ENCODE results near the gene TTC38. TPM values are rescaled to one million over a fixed set of nuclear protein-coding genes. Genes with fewer than 3 reads are reported as not detected.
"Not testable (repeated sequence)": the region's sequence is repeated elsewhere in the genome, so short reads cannot be mapped to it uniquely, and the experiment has no call there.

Gene TTC38
- total RNA-seq, 1 donor from 2014 or later: 16.1 TPM

DNA sequence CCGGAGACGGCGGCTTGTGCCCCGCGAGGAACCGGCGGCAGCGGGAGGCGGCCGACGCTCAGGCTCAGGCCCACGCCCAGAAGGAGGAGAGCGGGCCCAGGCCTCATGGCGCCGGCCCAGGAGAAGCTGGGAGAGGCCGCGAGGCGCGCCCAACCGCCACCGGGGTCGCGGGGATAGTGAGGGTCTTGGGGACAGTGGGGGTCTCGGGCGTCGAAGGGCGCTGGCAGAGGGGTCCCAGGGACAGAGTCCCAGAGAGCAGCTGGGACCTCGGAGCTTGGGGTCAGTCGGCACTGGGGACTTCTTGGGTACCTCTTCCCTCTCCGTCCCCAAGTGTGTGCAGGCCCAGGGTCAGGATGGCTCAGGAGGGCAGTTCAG is 4.6 kb upstream of the TTC38 start, which contains the start of gene PKDREJ:
Gene PKDREJ (minus strand): TSS at position 128 of the 375 bp plus-strand sequence. CDS start 21 bp downstream, at position 107.
- TF ChIP-seq CTCF (IDR thresholded peaks at IDR 0.05; ENCODE audit: insufficient read depth, low read depth, low read length) (no peak), EZH2 (IDR thresholded peaks at IDR 0.05; ENCODE audit: insufficient read depth, low read length) (no peak)

DNA sequence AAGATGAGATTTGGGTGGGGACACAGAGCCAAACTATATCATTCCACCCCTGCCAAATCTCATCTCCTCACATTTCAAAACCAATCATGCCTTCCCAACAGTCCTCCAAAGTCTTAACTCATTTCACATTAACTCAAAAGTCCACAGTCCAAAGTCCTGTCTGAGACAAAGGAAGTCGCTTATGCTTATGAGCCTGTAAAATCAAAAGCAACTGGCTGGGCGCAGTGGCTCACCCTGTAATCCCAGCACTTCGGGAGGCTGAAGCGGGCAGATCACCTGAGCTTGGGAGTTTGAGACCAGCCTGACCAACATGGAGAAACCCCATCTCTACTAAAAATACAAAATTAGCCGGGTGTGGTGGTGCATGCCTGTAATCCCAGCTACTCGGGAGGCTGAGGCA is 3.3 kb upstream of the TTC38 start:
- peaks cover 15% of the 10 kb centered on the region for H3K27me3 ChIP-seq (ENCODE audit: insufficient read depth, low read length)
- not testable (repeated sequence) for H4K20me1 ChIP-seq (ENCODE audit: insufficient read depth, low read length); DNase-seq (ENCODE audit: low read depth); H2AFZ ChIP-seq (ENCODE audit: low read depth, low read length); H3K4me3 Mint-ChIP-seq (ENCODE audit: unreplicated experiment); H3K27ac Mint-ChIP-seq (ENCODE audit: unreplicated experiment); H3K9me3 ChIP-seq (ENCODE audit: insufficient read depth, low read depth, low read length); H3K4me3 ChIP-seq (ENCODE audit: insufficient read depth, low read depth, low read length); H3K36me3 ChIP-seq (ENCODE audit: insufficient read depth, low read length); FAIRE-seq; H3K27ac ChIP-seq (ENCODE audit: low read depth, low read length); H3K9ac ChIP-seq (ENCODE audit: low read length); H3K4me1 Mint-ChIP-seq (ENCODE audit: low read depth, unreplicated experiment); H3K4me1 ChIP-seq (ENCODE audit: insufficient read depth, low read length); H3K4me2 ChIP-seq (ENCODE audit: low read length)
- Mint-ChIP-seq H3K9me3 (ENCODE audit: unreplicated experiment) (peaks cover 16% of the 10 kb centered on the region), H3K36me3 (ENCODE audit: low read depth, unreplicated experiment) (peaks cover 11% of the 10 kb centered on the region), H3K27me3 (ENCODE audit: low read depth, unreplicated experiment) (peaks cover 49% of the 10 kb centered on the region)
- H3K79me2 ChIP-seq (ENCODE audit: insufficient read depth, low read length): peaks cover 13% of the 10 kb centered on the region

More for the DNA sequence above, 4.6 kb upstream of the TTC38 start, which contains the start of gene PKDREJ:
- Histone ChIP-seq H3K4me1 (ENCODE audit: insufficient read depth, low read length) (peaks cover under 1% of the 10 kb centered on the region), H3K4me2 (ENCODE audit: low read length) (peak within 1 kb of the TSS; percentile 52), H3K27ac (ENCODE audit: low read depth, low read length) (no peak within 1 kb of the TSS), H3K4me3 (ENCODE audit: insufficient read depth, low read depth, low read length) (no peak within 1 kb of the TSS), H3K36me3 (ENCODE audit: insufficient read depth, low read length) (no peaks in the 10 kb centered on the region), H2AFZ (ENCODE audit: low read depth, low read length) (peak within 1 kb of the TSS; percentile 51), H3K27me3 (ENCODE audit: insufficient read depth, low read length) (peaks cover 15% of the 10 kb centered on the region), H3K9me3 (ENCODE audit: insufficient read depth, low read depth, low read length) (peaks cover 2% of the 10 kb centered on the region), H3K79me2 (ENCODE audit: insufficient read depth, low read length) (peaks cover 3% of the 10 kb centered on the region), H4K20me1 (ENCODE audit: insufficient read depth, low read length) (no peaks in the 10 kb centered on the region), H3K9ac (ENCODE audit: low read length) (no peak within 1 kb of the TSS)
- Mint-ChIP-seq H3K4me1 (ENCODE audit: low read depth, unreplicated experiment) (no peaks in the 10 kb centered on the region), H3K27me3 (ENCODE audit: low read depth, unreplicated experiment) (peaks cover 53% of the 10 kb centered on the region), H3K27ac (ENCODE audit: unreplicated experiment) (no peak within 1 kb of the TSS), H3K9me3 (ENCODE audit: unreplicated experiment) (peaks cover 28% of the 10 kb centered on the region), H3K36me3 (ENCODE audit: low read depth, unreplicated experiment) (peaks cover 8% of the 10 kb centered on the region), H3K4me3 (ENCODE audit: unreplicated experiment) (no peak within 1 kb of the TSS)
- no peak for DNase-seq (ENCODE audit: low read depth)
- FAIRE-seq: no peak

DNA sequence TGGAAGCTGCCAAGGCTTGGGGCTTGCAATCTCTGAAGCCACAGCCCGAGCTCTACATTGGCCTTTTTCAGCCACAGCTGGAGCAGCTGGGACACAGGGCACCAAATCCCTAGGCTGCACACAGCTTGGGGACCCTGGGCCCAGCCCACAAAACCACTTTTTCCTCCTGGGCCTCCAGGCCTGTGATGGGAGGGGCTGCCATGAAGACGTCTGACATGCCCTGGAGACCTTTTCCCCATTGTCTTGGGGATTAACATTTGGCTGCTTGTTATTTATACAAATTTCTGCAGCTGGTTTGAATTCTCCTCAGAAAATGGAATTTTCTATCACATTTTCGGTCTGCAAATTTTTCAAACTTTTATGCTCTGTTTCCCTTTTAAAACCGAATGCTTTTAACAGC is 2.2 kb upstream of the TTC38 start:
- not testable (repeated sequence) for H3K4me3 Mint-ChIP-seq (ENCODE audit: unreplicated experiment); H3K4me3 ChIP-seq (ENCODE audit: insufficient read depth, low read depth, low read length); H3K27ac ChIP-seq (ENCODE audit: low read depth, low read length); H3K4me2 ChIP-seq (ENCODE audit: low read length); H3K36me3 ChIP-seq (ENCODE audit: insufficient read depth, low read length); DNase-seq (ENCODE audit: low read depth); H4K20me1 ChIP-seq (ENCODE audit: insufficient read depth, low read length); H3K9me3 ChIP-seq (ENCODE audit: insufficient read depth, low read depth, low read length); H3K4me1 ChIP-seq (ENCODE audit: insufficient read depth, low read length); H3K27ac Mint-ChIP-seq (ENCODE audit: unreplicated experiment); H3K9ac ChIP-seq (ENCODE audit: low read length); H2AFZ ChIP-seq (ENCODE audit: low read depth, low read length); H3K4me1 Mint-ChIP-seq (ENCODE audit: low read depth, unreplicated experiment); FAIRE-seq
- peaks cover 15% of the 10 kb centered on the region for H3K27me3 ChIP-seq (ENCODE audit: insufficient read depth, low read length)
- Mint-ChIP-seq H3K27me3 (ENCODE audit: low read depth, unreplicated experiment) (peaks cover 40% of the 10 kb centered on the region), H3K36me3 (ENCODE audit: low read depth, unreplicated experiment) (peaks cover 11% of the 10 kb centered on the region), H3K9me3 (ENCODE audit: unreplicated experiment) (peaks cover 16% of the 10 kb centered on the region)
- peaks cover 19% of the 10 kb centered on the region for H3K79me2 ChIP-seq (ENCODE audit: insufficient read depth, low read length)

Data from astrocyte (in vitro differentiated cells and primary cell).